ENCODE measurements around the gene CYTH4.

Gene CYTH4

DNA sequence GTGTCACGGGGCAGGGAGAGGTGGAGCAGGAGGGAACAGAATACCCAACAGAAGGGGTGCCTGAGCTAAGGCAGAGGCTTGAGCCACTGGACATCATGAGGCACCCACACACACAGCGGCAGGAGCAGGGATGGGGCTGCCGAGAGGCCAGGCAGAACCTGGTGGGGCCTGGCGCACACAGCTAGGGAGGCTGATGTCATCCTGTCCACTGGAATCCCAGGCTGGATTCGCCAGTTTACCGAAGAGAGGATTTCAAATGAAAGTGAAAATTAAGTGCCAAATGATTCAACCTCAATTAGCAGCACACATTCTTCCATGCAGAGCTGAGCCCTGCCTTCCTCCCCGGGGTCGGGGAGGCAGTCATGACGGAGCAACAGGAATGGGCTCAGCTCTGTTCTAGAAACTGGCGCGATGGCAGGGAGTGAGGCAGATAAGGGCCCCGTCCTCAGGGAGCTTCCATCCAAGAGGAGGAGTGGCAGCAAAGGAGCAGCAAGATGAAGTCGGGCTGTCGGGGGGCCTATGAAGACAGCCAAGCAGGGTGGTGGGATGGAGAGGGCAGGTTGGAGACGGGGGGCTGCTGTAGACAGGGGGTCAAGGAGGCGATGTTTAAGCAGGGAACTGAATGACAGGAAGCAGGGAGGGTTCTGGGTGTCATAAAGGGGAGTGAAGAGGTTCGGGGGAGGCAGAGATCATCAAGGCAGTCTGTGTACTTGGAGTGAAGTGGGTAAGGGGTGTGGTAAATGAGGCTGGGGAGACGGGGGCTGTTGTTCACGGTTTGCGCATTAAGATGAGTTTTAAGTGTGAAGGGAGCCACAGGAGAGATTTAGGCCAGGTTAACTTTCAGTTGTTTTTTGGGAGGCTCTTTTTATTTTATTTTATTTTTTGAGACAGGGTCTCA is 44.7 kb upstream of the CYTH4 start:
- no peaks in the 10 kb centered on the region for H3K36me3 ChIP-seq
- TF ChIP-seq CTCF (IDR thresholded peaks at IDR 0.05; ENCODE audit: low read depth, low read length): no peak

DNA sequence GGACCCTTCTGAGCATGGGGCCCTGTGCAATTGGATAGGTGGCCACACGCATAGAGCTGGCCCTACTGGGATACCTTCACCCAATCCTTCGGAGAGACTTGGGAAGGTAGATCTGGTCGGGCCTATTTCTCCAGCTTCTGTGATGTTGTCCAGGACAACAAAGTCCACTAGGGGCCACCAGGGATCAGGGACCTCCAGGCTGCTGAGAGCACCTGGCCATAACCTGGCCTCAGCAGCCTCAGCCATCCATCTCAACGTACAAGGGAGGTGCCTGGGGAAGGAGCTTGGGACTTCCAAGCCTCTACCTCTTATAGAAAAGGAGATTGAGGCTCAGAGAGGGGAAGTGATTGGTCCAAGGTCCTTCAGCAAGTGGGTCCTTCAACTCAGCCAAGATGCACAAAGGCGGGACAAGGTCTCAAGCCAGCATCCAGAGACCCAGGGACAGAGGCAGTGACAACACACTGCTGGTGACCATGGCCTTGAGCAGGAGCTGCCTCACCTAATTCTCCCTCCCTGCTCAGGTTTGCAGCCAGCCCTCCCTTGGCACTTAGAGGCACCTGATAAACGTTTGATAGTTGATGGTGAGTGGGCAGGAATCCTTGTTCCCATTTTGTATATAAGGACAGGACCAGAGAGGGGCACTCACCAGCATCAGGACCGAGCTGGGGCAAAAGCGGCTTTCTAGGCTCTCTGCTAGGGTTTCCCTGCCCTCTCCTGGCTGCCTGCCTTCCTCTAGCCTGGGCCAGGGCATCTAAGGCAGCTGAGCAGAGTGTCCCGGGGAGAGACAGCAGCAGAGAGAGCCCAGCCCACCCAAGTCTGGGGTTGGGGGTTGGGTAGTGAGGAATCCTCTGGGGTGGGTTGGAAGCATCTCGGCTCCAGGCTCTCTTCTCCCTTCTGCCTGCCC is 42.7 kb upstream of the CYTH4 start:
- Histone ChIP-seq H3K36me3 (no peaks in the 10 kb centered on the region), H3K9me3 (ENCODE audit: severe bottlenecking) (no peaks in the 10 kb centered on the region), H3K27ac (peak overlapping the region; percentile 49), H3K4me3 (ENCODE audit: low read depth, low read length) (no peak overlapping the region), H3K27me3 (ENCODE audit: insufficient read depth, low read depth, severe bottlenecking) (no peaks in the 10 kb centered on the region)
- DNase-seq: no peak
- peak; percentile 9; the same call in 1 of the 2 replicates for TF ChIP-seq CTCF (IDR thresholded peaks at IDR 0.05; ENCODE audit: low read depth, low read length)

More for the DNA sequence above, 44.7 kb upstream of the CYTH4 start:
- Histone ChIP-seq H3K27me3 (ENCODE audit: insufficient read depth, low read depth, severe bottlenecking) (no peaks in the 10 kb centered on the region), H3K9me3 (ENCODE audit: severe bottlenecking) (no peaks in the 10 kb centered on the region), H3K4me3 (ENCODE audit: low read depth, low read length) (no peak overlapping the region), H3K27ac (no peak overlapping the region)
- DNase-seq: no peak

DNA sequence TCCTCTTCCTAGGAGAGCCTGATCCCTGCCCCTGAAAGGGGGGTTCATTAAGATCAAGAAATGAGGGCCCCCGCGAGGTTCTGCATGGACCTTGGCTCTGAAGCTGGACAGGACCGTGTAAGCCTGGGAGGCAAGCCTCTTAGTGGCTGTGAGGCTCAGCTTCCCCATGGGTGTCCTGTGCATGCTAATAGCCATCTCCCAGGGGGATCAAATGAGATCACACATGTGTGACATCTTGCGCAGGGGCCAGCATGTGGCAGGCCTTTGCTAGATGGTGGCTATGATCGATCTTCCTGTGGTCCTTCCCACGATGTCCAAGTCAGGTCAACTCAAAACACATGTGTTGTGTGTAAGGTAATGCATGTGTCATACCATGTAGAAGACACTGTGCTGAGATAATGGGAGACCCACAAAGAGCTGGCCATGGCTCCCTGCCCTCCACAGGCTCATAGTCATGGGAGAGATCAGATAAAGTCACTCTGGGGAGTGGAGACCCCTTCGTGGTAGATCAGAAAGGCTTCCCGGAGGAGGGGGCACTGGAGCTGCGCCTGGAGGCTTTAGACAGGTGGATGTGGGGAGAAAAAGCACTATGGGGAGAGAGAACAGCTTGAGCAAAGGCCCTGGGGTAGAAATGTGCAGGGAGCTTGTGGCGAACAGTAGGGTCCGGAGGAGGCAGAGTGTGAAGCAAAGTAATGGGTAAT is 41.9 kb upstream of the CYTH4 start:
- TF ChIP-seq CTCF (IDR thresholded peaks at IDR 0.05; ENCODE audit: low read depth, low read length): no peak
- peak; percentile 66 for DNase-seq
- H3K4me3 ChIP-seq (ENCODE audit: low read depth, low read length): no peak overlapping the region
- H3K36me3 ChIP-seq: no peaks in the 10 kb centered on the region
- H3K27me3 ChIP-seq (ENCODE audit: insufficient read depth, low read depth, severe bottlenecking): no peaks in the 10 kb centered on the region
- H3K9me3 ChIP-seq (ENCODE audit: severe bottlenecking): no peaks in the 10 kb centered on the region
- H3K27ac ChIP-seq: peak overlapping the region; percentile 49

GRCh38 chr22:37240941-37241320 is 41.4 kb upstream of the CYTH4 start:
- H3K27ac ChIP-seq: no peak overlapping the region
- H3K36me3 ChIP-seq: no peaks in the 10 kb centered on the region

More at GRCh38 chr22:37240941-37241320, 41.4 kb upstream of the CYTH4 start:
- no peak for DNase-seq
- H3K9me3 ChIP-seq (ENCODE audit: severe bottlenecking): no peaks in the 10 kb centered on the region
- TF ChIP-seq CTCF (IDR thresholded peaks at IDR 0.05; ENCODE audit: low read depth, low read length): no peak
- H3K4me3 ChIP-seq (ENCODE audit: low read depth, low read length): no peak overlapping the region
- H3K27me3 ChIP-seq (ENCODE audit: insufficient read depth, low read depth, severe bottlenecking): no peaks in the 10 kb centered on the region
